Measurements from ENCODE around the gene PROM2.

Gene PROM2

DNA sequence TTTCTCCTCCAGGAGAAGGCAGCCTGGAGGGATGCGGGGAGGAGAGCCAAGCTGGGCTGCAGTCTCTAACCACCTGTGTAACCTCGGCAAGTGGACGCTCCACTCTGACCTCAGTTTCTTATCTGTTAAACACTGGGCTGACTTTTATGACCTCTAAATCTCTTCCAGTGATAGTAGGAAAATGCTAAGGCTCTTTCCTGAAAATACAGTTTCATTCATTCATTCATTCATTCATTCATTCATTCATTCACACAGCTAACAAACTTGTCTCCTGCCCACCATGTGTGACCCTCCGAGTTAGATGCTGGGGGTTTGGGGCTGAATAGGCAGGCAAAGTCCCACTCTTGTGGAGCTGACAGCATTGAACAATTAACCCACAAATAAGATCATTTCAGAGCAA is 9.3 kb downstream of the PROM2 start:
- no peak for DNase-seq

GRCh38 chr2:95284886-95285541 is 10.8 kb downstream of the PROM2 start:
- no peak for DNase-seq

GRCh38 chr2:95285542-95285932 is 11.3 kb downstream of the PROM2 start:
- no peak for DNase-seq

GRCh38 chr2:95287336-95287735 is 13.1 kb downstream of the PROM2 start:
- no peak for DNase-seq

- DNase-seq: no peak
These were observed 13.6 kb downstream of the PROM2 start for GRCh38 chr2:95287806-95288205.

- no peak for DNase-seq
These were observed 15.0 kb downstream of the PROM2 start for GRCh38 chr2:95289253-95289652.

- no peak for DNase-seq
These were observed 17.0 kb downstream of the PROM2 start for GRCh38 chr2:95291222-95291621.

DNA sequence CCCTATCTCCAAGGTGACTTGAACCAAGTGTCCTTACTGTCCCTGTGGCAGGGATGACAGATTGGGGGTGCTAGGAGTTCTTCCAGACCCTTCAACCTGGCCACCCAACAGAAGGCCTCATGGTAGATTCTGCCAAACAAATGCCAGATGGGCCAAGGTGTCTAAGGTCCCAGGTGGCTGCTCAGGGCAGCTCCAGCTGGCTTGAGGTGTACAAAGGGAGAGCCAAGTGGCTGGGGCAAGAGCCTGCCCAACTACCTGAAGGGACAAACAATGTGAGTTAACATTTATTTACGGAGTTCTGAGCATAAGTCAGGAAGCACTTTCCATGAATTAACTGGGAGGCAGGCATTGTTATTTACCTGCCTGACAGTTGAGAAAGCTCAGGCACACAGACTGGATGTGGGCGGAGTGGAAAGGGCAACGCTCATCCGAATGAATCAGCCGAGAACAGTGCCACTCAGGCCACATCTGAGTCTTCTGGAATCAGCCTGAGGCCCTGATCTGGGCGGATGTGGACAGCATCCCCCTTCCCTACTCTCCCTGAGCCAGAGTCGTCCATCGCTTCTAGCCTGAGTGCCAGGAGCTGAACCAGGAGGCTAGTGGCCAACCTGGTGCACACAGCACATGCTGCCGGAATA is 18.5 kb downstream of the PROM2 start:
- DNase-seq: no peak

DNA sequence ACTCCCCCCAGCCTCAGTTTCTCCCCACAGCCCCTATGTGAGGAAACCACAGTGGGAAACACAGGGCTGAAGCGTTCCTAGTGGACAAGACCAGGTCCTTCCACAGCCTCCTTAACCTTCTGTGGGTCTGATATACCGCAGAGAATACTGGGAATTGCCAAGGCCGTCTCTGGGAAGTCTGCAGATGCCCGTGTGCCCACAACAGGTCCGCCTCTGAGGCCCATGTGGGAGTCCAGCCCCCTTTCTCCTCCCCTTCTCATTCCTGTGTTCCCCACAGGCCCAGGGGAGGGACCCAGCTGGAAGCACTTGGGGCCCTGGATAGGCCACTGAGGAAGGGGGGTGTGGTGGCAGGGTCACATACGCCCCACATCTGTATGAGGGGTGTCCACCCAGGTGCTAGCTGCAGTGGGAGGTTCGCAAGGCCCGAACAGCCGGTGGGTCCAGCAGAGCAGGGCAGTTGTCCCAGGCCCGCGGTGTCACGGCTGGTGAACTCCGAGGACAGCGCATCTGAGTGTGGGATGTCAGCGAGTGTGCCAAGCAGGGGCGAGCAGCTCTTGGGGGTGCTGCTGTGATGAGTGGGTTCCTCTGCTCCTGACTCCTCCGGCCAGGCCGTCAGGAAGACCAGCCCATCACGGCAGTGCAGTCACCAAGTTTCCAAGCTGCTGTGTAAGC is 20.5 kb downstream of the PROM2 start:
- DNase-seq: no peak

- no peak for DNase-seq
These were observed 21.1 kb downstream of the PROM2 start for GRCh38 chr2:95295376-95295775.

GRCh38 chr2:95296011-95296410 is 21.8 kb downstream of the PROM2 start:
- DNase-seq: peak in 50 of 58 donors; percentile 8 to 89 (median 51)

DNA sequence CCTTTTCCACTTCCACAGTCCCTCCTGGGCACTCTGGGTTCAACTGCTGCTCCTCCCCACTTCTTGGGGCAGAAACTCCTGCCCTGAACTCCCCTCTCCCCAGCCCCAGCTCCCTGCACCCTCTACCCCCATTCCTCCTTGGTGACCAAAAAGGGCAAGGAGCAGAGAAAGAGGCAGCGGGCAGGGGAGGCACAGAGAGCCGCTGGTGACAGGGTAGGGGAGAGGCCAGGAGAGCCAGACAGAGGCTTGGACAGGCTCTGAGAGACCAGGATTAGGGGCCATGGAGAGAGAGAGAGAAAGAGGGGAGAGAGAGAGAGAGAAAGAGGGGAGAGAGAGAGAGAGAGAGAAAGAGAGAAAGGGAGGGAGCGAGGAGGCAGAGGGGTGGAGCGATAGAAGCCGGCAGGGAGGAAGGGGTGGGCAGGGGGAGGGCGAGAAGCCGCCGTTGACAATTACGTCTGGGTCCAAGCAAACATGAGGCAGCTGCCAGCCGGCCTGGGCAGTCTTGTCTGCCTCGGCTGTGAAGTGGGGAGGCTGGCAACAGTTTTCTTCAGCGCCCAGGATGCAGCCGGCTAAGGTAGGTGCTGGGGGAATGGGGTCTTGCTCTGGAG is 22.7 kb downstream of the PROM2 start, which contains the start of gene KCNIP3:
Gene KCNIP3 (plus strand): TSS at position 468 of the 608 bp plus-strand sequence. CDS start 92 bp downstream, at position 560.
- peak in 48 of 58 donors; percentile 20 to 84 (median 60) for DNase-seq

- peak in 2 of 58 donors; percentile 45 to 55 for DNase-seq
These were observed 23.6 kb downstream of the PROM2 start for GRCh38 chr2:95297639-95298395.

- no peak for DNase-seq
These were observed 24.4 kb downstream of the PROM2 start for GRCh38 chr2:95298486-95299111.

DNA sequence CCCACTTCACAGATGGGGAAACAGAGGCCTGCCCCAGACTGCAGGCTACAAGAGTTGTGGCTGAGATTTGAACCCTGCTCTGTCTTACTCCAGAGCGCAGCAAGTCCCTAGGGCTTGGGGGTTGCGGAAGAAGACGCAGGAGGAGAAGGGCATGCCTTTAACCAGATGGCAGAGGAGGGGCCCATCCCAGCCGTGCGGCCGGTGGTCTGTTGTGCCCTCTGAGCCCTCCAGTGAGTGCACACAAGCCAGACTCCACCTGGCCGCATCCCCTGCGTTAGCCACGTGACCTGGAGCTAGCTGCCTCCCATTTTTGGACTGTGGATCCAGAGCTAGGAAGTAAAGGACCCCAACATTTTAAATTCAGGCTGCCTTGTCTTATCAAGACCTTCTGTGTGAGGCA is 25.7 kb downstream of the PROM2 start:
- no peak for DNase-seq

DNA sequence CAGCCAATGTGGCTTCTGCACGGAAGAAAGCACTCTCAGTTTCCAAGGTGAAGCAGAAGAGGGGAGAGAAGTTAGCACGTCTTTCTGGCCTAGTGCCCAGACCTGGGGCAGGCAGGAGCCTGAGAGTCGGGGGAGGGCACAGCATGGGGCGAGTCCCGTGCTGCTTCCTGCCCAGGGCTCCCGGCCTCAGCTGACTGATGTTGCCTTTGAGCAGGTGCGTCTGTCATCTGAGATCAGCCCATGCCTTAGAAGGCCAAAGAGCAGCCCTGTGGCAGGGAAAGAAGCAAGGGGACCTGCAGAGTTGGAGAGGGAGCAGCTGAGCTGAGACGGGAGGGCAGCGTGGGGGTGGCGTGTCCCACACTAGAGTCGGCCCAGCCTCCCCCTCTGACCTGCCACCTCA is 26.2 kb downstream of the PROM2 start:
- DNase-seq: no peak

GRCh38 chr2:95301186-95301585 is 26.9 kb downstream of the PROM2 start:
- peak in 1 of 58 donors; percentile 21 for DNase-seq

- peak in 32 of 58 donors; percentile 18 to 76 (median 52) for DNase-seq
These were observed 27.8 kb downstream of the PROM2 start for GRCh38 chr2:95301876-95302641.

DNA sequence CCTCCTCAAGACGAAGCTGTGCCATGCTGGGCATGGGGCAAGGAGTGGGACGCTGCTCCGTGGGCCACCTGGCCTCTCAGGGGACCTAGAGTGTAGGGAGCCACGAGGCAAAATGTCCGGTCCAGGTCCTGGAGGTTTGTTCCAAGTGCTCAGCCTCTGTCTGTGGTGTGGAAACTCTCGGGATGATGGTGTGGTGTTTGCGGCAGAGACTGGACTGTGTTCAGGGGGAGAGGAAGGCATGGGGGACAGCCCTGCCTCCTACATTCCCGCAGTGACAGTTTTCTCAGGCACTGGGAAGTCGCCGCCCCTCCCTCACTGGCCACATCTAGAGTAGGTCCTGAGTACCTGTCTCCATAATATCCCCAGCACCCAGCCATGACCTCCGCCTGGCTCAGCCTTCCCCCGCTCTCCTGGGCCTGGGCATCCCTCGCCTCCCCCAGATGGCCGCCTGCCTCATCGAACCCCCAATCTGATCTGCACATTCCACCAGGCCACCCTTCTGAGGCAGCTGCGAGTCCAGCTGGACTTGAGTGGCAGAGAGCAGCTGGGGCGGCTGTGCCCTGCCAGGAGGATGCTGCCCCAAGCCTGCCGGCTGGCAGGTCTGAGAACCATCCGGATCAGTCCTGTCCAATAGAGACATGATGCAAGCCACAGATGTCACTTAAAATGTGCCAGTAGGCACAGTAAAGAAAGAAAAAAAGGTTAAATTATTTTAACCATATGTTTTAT is 29.1 kb downstream of the PROM2 start:
- DNase-seq: peak in 27 of 58 donors; percentile 11 to 67 (median 44)

All from anterior cingulate cortex (tissue), 58 donors.